ENCODE measurements around the gene NSMCE4A. TPM values are rescaled to one million over a fixed set of nuclear protein-coding genes. Genes with fewer than 3 reads are reported as not detected.

Gene NSMCE4A
- total and polyA plus RNA-seq, 2 of the 4 experiments (the other 2 are of a cell fraction) = 13.4 to 33.2 TPM

DNA sequence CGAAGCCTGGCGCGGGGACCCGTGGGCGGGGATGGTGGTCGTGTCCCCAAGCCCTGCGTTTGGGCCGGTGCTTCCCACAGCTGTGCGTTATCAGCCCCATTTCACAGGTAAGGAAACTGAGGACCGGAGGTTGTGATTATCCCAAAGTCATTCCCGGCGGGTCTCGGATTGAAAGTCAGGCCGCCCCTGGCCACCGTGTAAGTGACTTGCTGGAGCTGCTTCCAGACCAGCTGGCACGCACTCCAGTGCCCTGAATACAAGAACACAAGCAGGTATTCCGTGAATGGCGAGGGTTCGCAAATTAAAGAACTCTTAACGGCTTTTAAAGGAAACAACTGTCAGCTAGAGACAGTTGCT is 46.5 kb downstream of the NSMCE4A start:
- Histone ChIP-seq H3K18ac (ENCODE audit: low read depth, low read length) (peak overlapping the region; percentile 30; the same call in 1 of the 2 replicates), H3K36me3 (ENCODE audit: control insufficient read depth, insufficient read depth, low read length) (no peaks in the 10 kb centered on the region), H2BK120ac (ENCODE audit: low read depth, low read length) (0 out of 2 replicates have a peak overlapping the region, but pooled peaks have one; percentile 61), H4K5ac (ENCODE audit: low read depth, low read length) (peak overlapping the region; percentile 68), H2AK5ac (ENCODE audit: low read depth, low read length) (0 out of 2 replicates have a peak overlapping the region, but pooled peaks have one; percentile 6), H3K4ac (ENCODE audit: low read depth, low read length) (peak overlapping the region; percentile 83), H2BK15ac (ENCODE audit: low read depth, low read length) (no peak overlapping the region), H3K14ac (replicated peaks; ENCODE audit: low read depth, low read length) (peak overlapping the region; percentile 84), H4K8ac (ENCODE audit: low read depth in 2 of 2, low read length in 2 of 2) (peak overlapping the region; percentile 76 to 93), H3K4me3 (ENCODE audit: insufficient read depth, low read depth, low read length) (peak overlapping the region; percentile 91), H3K27me3 (ENCODE audit: control insufficient read depth, insufficient read depth, low read length) (no peaks in the 10 kb centered on the region), H2BK5ac (ENCODE audit: low read depth, low read length, poor library complexity, severe bottlenecking) (peak overlapping the region; percentile 96), H4K20me1 (ENCODE audit: insufficient read depth, low read length) (no peaks in the 10 kb centered on the region), H4K91ac (ENCODE audit: insufficient read depth, low read depth, low read length) (peak overlapping the region; percentile 71), H3K56ac (ENCODE audit: extremely low read depth, insufficient read depth, low read length) (peak overlapping the region; percentile 22), H3K9ac (ENCODE audit: low read depth, low read length) (peak overlapping the region; percentile 93), H3K79me1 (ENCODE audit: low read depth in 1 of 2, low read length in 2 of 2) (peaks cover 6 to 35% of the 10 kb centered on the region in 2 experiments), H2BK20ac (ENCODE audit: low read depth, low read length) (no peak overlapping the region), H3K9me1 (ENCODE audit: insufficient read depth, low read length) (peaks cover 6% of the 10 kb centered on the region; the same call in 1 of the 2 replicates), H3K4me2 (ENCODE audit: low read depth, low read length) (peak overlapping the region; percentile 80), H2AK9ac (replicated peaks; ENCODE audit: low read depth, low read length, poor library complexity) (peak overlapping the region; percentile 80), H3K9me3 (ENCODE audit: control insufficient read depth, insufficient read depth, low read length) (no peaks in the 10 kb centered on the region), H2AFZ (replicated peaks; ENCODE audit: low read length, poor library complexity) (peak overlapping the region; percentile 97), H3K23ac (ENCODE audit: low read depth, low read length) (peak overlapping the region; percentile 79; the same call in 1 of the 2 replicates), H3K4me1 (ENCODE audit: control insufficient read depth, insufficient read depth, low read length) (no peaks in the 10 kb centered on the region), H3K27ac (ENCODE audit: insufficient read depth, low read length) (peak overlapping the region; percentile 98)
- ChIA-PET POLR2A (ENCODE audit: unreplicated experiment) (no interaction called here), CTCF (no interaction called here)
- TF ChIP-seq, protein P1, sequence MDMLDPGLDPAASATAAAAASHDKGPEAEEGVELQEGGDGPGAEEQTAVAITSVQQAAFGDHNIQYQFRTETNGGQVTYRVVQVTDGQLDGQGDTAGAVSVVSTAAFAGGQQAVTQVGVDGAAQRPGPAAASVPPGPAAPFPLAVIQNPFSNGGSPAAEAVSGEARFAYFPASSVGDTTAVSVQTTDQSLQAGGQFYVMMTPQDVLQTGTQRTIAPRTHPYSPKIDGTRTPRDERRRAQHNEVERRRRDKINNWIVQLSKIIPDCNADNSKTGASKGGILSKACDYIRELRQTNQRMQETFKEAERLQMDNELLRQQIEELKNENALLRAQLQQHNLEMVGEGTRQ (IDR thresholded peaks at IDR 0.05; ENCODE audit: low read depth, low read length) = no peak
- TF ChIP-seq CEBPB (IDR thresholded peaks at IDR 0.05; ENCODE audit: low read depth, low read length) (no peak), RFX5 (IDR thresholded peaks at IDR 0.05; ENCODE audit: low read depth, low read length) (no peak), MAFK (IDR thresholded peaks at IDR 0.05; ENCODE audit: low read depth, low read length) (no peak), MAZ (IDR thresholded peaks at IDR 0.05; ENCODE audit: borderline replicate concordance, low read depth, low read length) (0 out of 2 replicates have a peak, but pooled peaks have one; percentile 4), MXI1 (IDR thresholded peaks at IDR 0.05; ENCODE audit: borderline replicate concordance, low read depth, low read length) (no peak), SMC3 (IDR thresholded peaks at IDR 0.05; ENCODE audit: low read depth, low read length) (no peak), BHLHE40 (IDR thresholded peaks at IDR 0.05; ENCODE audit: low read depth, low read length) (no peak), POLR2A (IDR thresholded peaks at IDR 0.05; ENCODE audit: low read depth, low read length) (no peak), CHD1 (IDR thresholded peaks at IDR 0.05; ENCODE audit: low read depth, low read length) (no peak), NFE2L2 (IDR thresholded peaks at IDR 0.05; ENCODE audit: low read depth, low read length) (no peak), RCOR1 (IDR thresholded peaks at IDR 0.05; ENCODE audit: insufficient replicate concordance, low read length) (peak; percentile 44)
- peak; percentile 23 for DNase-seq
- ATAC-seq (ENCODE audit: low read depth) = no peak; the same call in 1 of the 2 replicates
- 3% methylated on average over 13 of the region's 20 CpGs; no CpG with 5 or more reads in 1 of the 2 experiments for WGBS, 2 experiments (ENCODE audit: extremely low coverage in 2 of 2, insufficient read length in 1 of 2)
- BruUV-seq (replicated peaks) = no TSS peak
- intact Hi-C loops (cut with micrococcal nuclease) (loop anchor here (1.0 to 10.0 kb wide), 3 partner anchors 124 to 336 kb away; no protein-coding TSS in a partner anchor), in situ Hi-C loops (cut with MboI; ENCODE audit: low sequenced_read_pairs) (no loop called here), dilution Hi-C loops (cut with HindIII; ENCODE audit: low sequenced_read_pairs, unreplicated experiment) (no loop called here)

Measured in IMR-90 (cell line).